ENCODE results near the gene P3H1. TPM values are rescaled to one million over a fixed set of nuclear protein-coding genes. Genes with fewer than 3 reads are reported as not detected.
A peak's percentile ranks its signal among the peaks of the same experiment; 100 is the strongest.

Gene P3H1
- total RNA-seq, 1 experiment from 2014 or later = 28.3 TPM

- peaks cover 12% of the 10 kb centered on the region for H3K4me1 ChIP-seq (ENCODE audit: insufficient read depth, low read length)
- H3K9me3 ChIP-seq (ENCODE audit: low read length) = no peaks in the 10 kb centered on the region
- no peak for ATAC-seq
- peaks cover 9% of the 10 kb centered on the region for H4K20me1 ChIP-seq (ENCODE audit: low read length)
- H3K4me2 ChIP-seq (ENCODE audit: low read length) = no peak overlapping the region
- H3K36me3 ChIP-seq (ENCODE audit: low read depth, low read length) = peaks cover 61% of the 10 kb centered on the region
- CTCF ChIA-PET = no interaction called here
- H3K79me2 ChIP-seq (ENCODE audit: low read length) = peaks cover 22% of the 10 kb centered on the region
- no peak for DNase-seq
- no peaks in the 10 kb centered on the region for H3K9me2 ChIP-seq (replicated peaks; ENCODE audit: low read length)
- H3K9ac ChIP-seq (ENCODE audit: low read length) = no peak overlapping the region
- H3K27ac ChIP-seq (ENCODE audit: low read length) = no peak overlapping the region
- H3K4me3 ChIP-seq (ENCODE audit: low read length) = no peak overlapping the region
- BruUV-seq (replicated peaks) = no TSS peak
- no peak overlapping the region for H2AFZ ChIP-seq (ENCODE audit: low read length)
- intact Hi-C loops (cut with micrococcal nuclease) = no loop called here
- POLR2A ChIA-PET (ENCODE audit: unreplicated experiment) = no interaction called here
- TF ChIP-seq CTCF (conservative IDR thresholded peaks at IDR 0.05; ENCODE audit: low read depth, low read length) (no peak), EZH2phosphoT487 (IDR thresholded peaks at IDR 0.05; ENCODE audit: borderline replicate concordance, low read length) (no peak), EZH2 (IDR thresholded peaks at IDR 0.05; ENCODE audit: low read length, unreplicated experiment) (no peak)
- H3F3A ChIP-seq (ENCODE audit: low read length, unreplicated experiment) = peaks cover 9% of the 10 kb centered on the region
- no peaks in the 10 kb centered on the region for H3K27me3 ChIP-seq (ENCODE audit: low read length)
Measured at GRCh38 chr1:42703888-42704464, 62.9 kb downstream of the P3H1 start.

- Histone ChIP-seq H3K27me3 (ENCODE audit: low read length) (no peaks in the 10 kb centered on the region), H3K4me2 (ENCODE audit: low read length) (no peak overlapping the region), H3K27ac (ENCODE audit: low read length) (no peak overlapping the region), H3K9me2 (replicated peaks; ENCODE audit: low read length) (no peaks in the 10 kb centered on the region), H3K4me1 (ENCODE audit: insufficient read depth, low read length) (peaks cover 18% of the 10 kb centered on the region), H2AFZ (ENCODE audit: low read length) (no peak overlapping the region), H3K36me3 (ENCODE audit: low read depth, low read length) (peaks cover 88% of the 10 kb centered on the region), H3F3A (ENCODE audit: low read length, unreplicated experiment) (peaks cover 10% of the 10 kb centered on the region), H3K4me3 (ENCODE audit: low read length) (no peak overlapping the region), H3K9ac (ENCODE audit: low read length) (no peak overlapping the region), H4K20me1 (ENCODE audit: low read length) (peaks cover 32% of the 10 kb centered on the region), H3K9me3 (ENCODE audit: low read length) (no peaks in the 10 kb centered on the region), H3K79me2 (ENCODE audit: low read length) (peaks cover 60% of the 10 kb centered on the region)
- TF ChIP-seq CTCF (conservative IDR thresholded peaks at IDR 0.05; ENCODE audit: low read depth, low read length) = no peak
- no peak for TF ChIP-seq EZH2phosphoT487 (IDR thresholded peaks at IDR 0.05; ENCODE audit: borderline replicate concordance, low read length)
- no peak for TF ChIP-seq EZH2 (IDR thresholded peaks at IDR 0.05; ENCODE audit: low read length, unreplicated experiment)
- no TSS peak for BruUV-seq (replicated peaks)
- DNase-seq (peak; percentile 56), ATAC-seq (peak; percentile 63; the same call in 1 of the 2 replicates)
- ChIA-PET POLR2A (ENCODE audit: unreplicated experiment) (no interaction called here), CTCF (no interaction called here)
- intact Hi-C loops (cut with micrococcal nuclease) = no loop called here
Measured at GRCh38 chr1:42700006-42700405, 66.8 kb downstream of the P3H1 start.

- Histone ChIP-seq H3K4me2 (ENCODE audit: low read length) (no peak overlapping the region), H3K36me3 (ENCODE audit: low read depth, low read length) (peaks cover 93% of the 10 kb centered on the region), H3K79me2 (ENCODE audit: low read length) (peaks cover 67% of the 10 kb centered on the region), H3K27ac (ENCODE audit: low read length) (no peak overlapping the region), H4K20me1 (ENCODE audit: low read length) (peaks cover 49% of the 10 kb centered on the region), H3K27me3 (ENCODE audit: low read length) (no peaks in the 10 kb centered on the region), H2AFZ (ENCODE audit: low read length) (no peak overlapping the region), H3K4me3 (ENCODE audit: low read length) (no peak overlapping the region), H3K9me2 (replicated peaks; ENCODE audit: low read length) (no peaks in the 10 kb centered on the region), H3K4me1 (ENCODE audit: insufficient read depth, low read length) (peaks cover 18% of the 10 kb centered on the region), H3K9me3 (ENCODE audit: low read length) (no peaks in the 10 kb centered on the region), H3K9ac (ENCODE audit: low read length) (no peak overlapping the region), H3F3A (ENCODE audit: low read length, unreplicated experiment) (peaks cover 10% of the 10 kb centered on the region)
- ChIA-PET CTCF (no interaction called here), POLR2A (ENCODE audit: unreplicated experiment) (no interaction called here)
- no TSS peak for BruUV-seq (replicated peaks)
- no peak for ATAC-seq
- TF ChIP-seq CTCF (conservative IDR thresholded peaks at IDR 0.05; ENCODE audit: low read depth, low read length) (no peak), EZH2phosphoT487 (IDR thresholded peaks at IDR 0.05; ENCODE audit: borderline replicate concordance, low read length) (no peak), EZH2 (IDR thresholded peaks at IDR 0.05; ENCODE audit: low read length, unreplicated experiment) (no peak)
- no peak for DNase-seq
- intact Hi-C loops (cut with micrococcal nuclease) = no loop called here
Measured at GRCh38 chr1:42698081-42698813, 68.6 kb downstream of the P3H1 start.
